CD4-positive, alpha-beta T cell (primary cell): ENCODE data around the gene SPSB4. TPM values are rescaled to one million over a fixed set of nuclear protein-coding genes. Genes with fewer than 3 reads are reported as not detected.

Source experiments
- ATAC-seq: fragments of 200-7000 bp; cut with Tn5 transposase; one replicate; pipeline ENCODE4 v1.10.0; 2022; ENCODE audit warnings: mild to moderate bottlenecking; ENCODE audit not compliant: poor library complexity
- CTCF ChIA-PET: fragments of 350-600 bp; sonication (Branson Sonifier 250); formaldehyde crosslinking; loops from one replicate; lab custom pipeline; 2021; ENCODE audit warnings: antibody characterized with exemption, inconsistent platforms; lab: Charles Lee
- POLR2A ChIA-PET: fragments of 350-600 bp; sonication (Branson Sonifier 250); formaldehyde crosslinking; loops from one replicate; lab custom pipeline; 2021; ENCODE audit warnings: antibody characterized with exemption, inconsistent platforms; lab: Charles Lee
- DNase-seq, 14 experiments: peaks; one replicate each; pipeline ENCODE4 v3.0.0-alpha.2; 2013 to 2020; ENCODE audit warnings: mixed read lengths in 2 of 14
- H3K27ac ChIP-seq, 2 donors: one replicate each; pipeline versions ENCODE4 v1.5.1 to v1.7.0; 2013; ENCODE audit warnings: low read length in 2 of 2, low read depth in 1 of 2, mild to moderate bottlenecking in 1 of 2
- H3K27me3 ChIP-seq, 2 experiments: 1 replicate in 1 of 2; 2 replicates in 1 of 2; pipeline versions ENCODE4 v1.6.1 to v1.7.0; 2013; ENCODE audit warnings: low read length in 2 of 2, control low read depth in 1 of 2, mild to moderate bottlenecking in 1 of 2, moderate library complexity in 1 of 2; ENCODE audit not compliant: insufficient read depth in 2 of 2, control insufficient read depth in 1 of 2
- H3K36me3 ChIP-seq: one replicate; pipeline ENCODE4 v1.6.1; 2013; ENCODE audit warnings: low read length, control low read depth; ENCODE audit not compliant: insufficient read depth
- H3K4me1 ChIP-seq: one replicate; pipeline ENCODE4 v1.6.1; 2013; ENCODE audit warnings: low read length, control low read depth; ENCODE audit not compliant: insufficient read depth
- H3K4me3 ChIP-seq: one replicate; pipeline ENCODE4 v1.5.1; 2013; ENCODE audit warnings: mild to moderate bottlenecking, low read length, moderate library complexity
- H3K9me3 ChIP-seq, 2 experiments: 1 replicate in 1 of 2; 2 replicates in 1 of 2; pipeline versions ENCODE4 v1.6.1 to v1.7.0; 2013; ENCODE audit warnings: low read length in 2 of 2, mild to moderate bottlenecking in 2 of 2, control low read depth in 1 of 2, moderate library complexity in 1 of 2; ENCODE audit not compliant: control insufficient read depth in 1 of 2, insufficient read depth in 1 of 2
- H3K27ac Mint-ChIP-seq: one replicate; pipeline ENCODE4 v1.8.0; 2020; ENCODE audit warnings: mixed read lengths
- H3K27me3 Mint-ChIP-seq: one replicate; pipeline ENCODE4 v1.8.0; 2021; ENCODE audit warnings: mixed read lengths
- H3K36me3 Mint-ChIP-seq: one replicate; pipeline ENCODE4 v1.8.0; 2021; ENCODE audit warnings: low read depth, mixed read lengths
- H3K4me1 Mint-ChIP-seq: one replicate; pipeline ENCODE4 v1.8.0; 2021; ENCODE audit warnings: low read depth, mixed read lengths
- H3K4me3 Mint-ChIP-seq: one replicate; pipeline ENCODE4 v1.8.0; 2020; ENCODE audit warnings: mild to moderate bottlenecking, mixed read lengths
- H3K9me3 Mint-ChIP-seq: one replicate; pipeline ENCODE4 v1.8.0; 2020; ENCODE audit warnings: mixed read lengths
- intact Hi-C, 2 experiments: fragments of 100-400 bp; cut with DNase I in 1 of 2; cut with micrococcal nuclease in 1 of 2; formaldehyde crosslinking; loops; one replicate each; pipeline versions ENCODE4 v1.15.1 to v1.9.0; 2023 to 2025; cut with DNase I, micrococcal nuclease
- total RNA-seq, 174 experiments: library from RNA in 2 of 174; stranded (reverse) in 2 of 174; gene quantifications; one replicate each; pipeline ENCODE4 v1.2.3 and lab custom pipeline; 2021 to 2026
- TF ChIP-seq, protein P1 (sequence below): fragments of 200-600 bp; IDR thresholded peaks from one replicate; pipeline ENCODE4 v1.8.0; 2022; ENCODE audit warnings: antibody characterized with exemption, mild to moderate bottlenecking

The SPSB4 gene
- total RNA-seq, 2 experiments from 2014 or later = not detected

- peaks cover 0 to 4% of the 10 kb centered on the region in 2 experiments for H3K9me3 ChIP-seq
- Mint-ChIP-seq H3K27me3 (peaks cover 5% of the 10 kb centered on the region), H3K9me3 (no peaks in the 10 kb centered on the region), H3K4me3 (no peak overlapping the region), H3K4me1 (no peaks in the 10 kb centered on the region), H3K27ac (no peak overlapping the region), H3K36me3 (no peaks in the 10 kb centered on the region)
- peaks cover 0 to 2% of the 10 kb centered on the region in 2 experiments for H3K27me3 ChIP-seq
- ChIA-PET POLR2A (no interaction called here), CTCF (no interaction called here)
- intact Hi-C loops = no loop called here
- no peak overlapping the region for H3K27ac ChIP-seq
- H3K4me3 ChIP-seq = no peak overlapping the region
- no peaks in the 10 kb centered on the region for H3K4me1 ChIP-seq
- ATAC-seq (no peak), DNase-seq (no peak)
- H3K36me3 ChIP-seq = no peaks in the 10 kb centered on the region
- TF ChIP-seq, protein P1, sequence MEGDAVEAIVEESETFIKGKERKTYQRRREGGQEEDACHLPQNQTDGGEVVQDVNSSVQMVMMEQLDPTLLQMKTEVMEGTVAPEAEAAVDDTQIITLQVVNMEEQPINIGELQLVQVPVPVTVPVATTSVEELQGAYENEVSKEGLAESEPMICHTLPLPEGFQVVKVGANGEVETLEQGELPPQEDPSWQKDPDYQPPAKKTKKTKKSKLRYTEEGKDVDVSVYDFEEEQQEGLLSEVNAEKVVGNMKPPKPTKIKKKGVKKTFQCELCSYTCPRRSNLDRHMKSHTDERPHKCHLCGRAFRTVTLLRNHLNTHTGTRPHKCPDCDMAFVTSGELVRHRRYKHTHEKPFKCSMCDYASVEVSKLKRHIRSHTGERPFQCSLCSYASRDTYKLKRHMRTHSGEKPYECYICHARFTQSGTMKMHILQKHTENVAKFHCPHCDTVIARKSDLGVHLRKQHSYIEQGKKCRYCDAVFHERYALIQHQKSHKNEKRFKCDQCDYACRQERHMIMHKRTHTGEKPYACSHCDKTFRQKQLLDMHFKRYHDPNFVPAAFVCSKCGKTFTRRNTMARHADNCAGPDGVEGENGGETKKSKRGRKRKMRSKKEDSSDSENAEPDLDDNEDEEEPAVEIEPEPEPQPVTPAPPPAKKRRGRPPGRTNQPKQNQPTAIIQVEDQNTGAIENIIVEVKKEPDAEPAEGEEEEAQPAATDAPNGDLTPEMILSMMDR = no peak
These were observed 99.8 kb downstream of the SPSB4 start for GRCh38 chr3:141150931-141151330.

- no peaks in the 10 kb centered on the region for H3K4me1 ChIP-seq
- peaks cover 0 to 4% of the 10 kb centered on the region in 2 experiments for H3K9me3 ChIP-seq
- no peak overlapping the region for H3K27ac ChIP-seq
- no peak overlapping the region for H3K27ac Mint-ChIP-seq
- H3K9me3 Mint-ChIP-seq = no peaks in the 10 kb centered on the region
- no peaks in the 10 kb centered on the region for H3K4me1 Mint-ChIP-seq
- TF ChIP-seq, protein P1 = no peak
- H3K36me3 Mint-ChIP-seq = no peaks in the 10 kb centered on the region
- H3K4me3 Mint-ChIP-seq = no peak overlapping the region
- ATAC-seq = no peak
- no peaks in the 10 kb centered on the region for H3K36me3 ChIP-seq
- POLR2A ChIA-PET = no interaction called here
- H3K4me3 ChIP-seq = no peak overlapping the region
- CTCF ChIA-PET = no interaction called here
- DNase-seq = no peak
- H3K27me3 Mint-ChIP-seq = peaks cover 5% of the 10 kb centered on the region
- intact Hi-C loops = no loop called here
- H3K27me3 ChIP-seq = peaks cover 0 to 2% of the 10 kb centered on the region in 2 experiments
These were observed 100.3 kb downstream of the SPSB4 start for GRCh38 chr3:141151439-141151838.

GRCh38 chr3:141152130-141152529 is 101.0 kb downstream of the SPSB4 start:
- Mint-ChIP-seq H3K9me3 (no peaks in the 10 kb centered on the region), H3K27me3 (peaks cover 5% of the 10 kb centered on the region), H3K4me3 (no peak overlapping the region), H3K36me3 (no peaks in the 10 kb centered on the region), H3K4me1 (no peaks in the 10 kb centered on the region), H3K27ac (no peak overlapping the region)
- TF ChIP-seq, protein P1 = no peak
- intact Hi-C loops = no loop called here
- peaks cover 0 to 2% of the 10 kb centered on the region in 2 experiments for H3K27me3 ChIP-seq
- DNase-seq (no peak), ATAC-seq (no peak)
- H3K9me3 ChIP-seq = peaks cover 0 to under 1% of the 10 kb centered on the region in 2 experiments
- H3K4me1 ChIP-seq = no peaks in the 10 kb centered on the region
- no peak overlapping the region for H3K27ac ChIP-seq
- ChIA-PET CTCF (no interaction called here), POLR2A (no interaction called here)
- H3K4me3 ChIP-seq = no peak overlapping the region
- no peaks in the 10 kb centered on the region for H3K36me3 ChIP-seq
